HepG2 (cell line): ENCODE results near the gene ANKRD53. TPM values are rescaled to one million over a fixed set of nuclear protein-coding genes. Genes with fewer than 3 reads are reported as not detected.

Experiments used
- CERS6 ChIP-seq: sonication (generic); formaldehyde crosslinking; IDR thresholded peaks from 2 replicates; pipeline ENCODE4 v1.5.0; 2020; ENCODE audit warnings: missing genetic modification reagents
- EHMT2 ChIP-seq: fragments of 200-600 bp; sonication (generic); IDR thresholded peaks from 2 replicates; pipeline ENCODE4 v1.7.0; 2017; ENCODE audit warnings: antibody characterized with exemption, low read depth, low read length, borderline replicate concordance
- HMG20A ChIP-seq: IDR thresholded peaks from 2 replicates; pipeline ENCODE4 v1.6.1; 2016; ENCODE audit warnings: borderline replicate concordance
- HMGXB3 ChIP-seq: sonication (generic); formaldehyde crosslinking; IDR thresholded peaks from 2 replicates; pipeline ENCODE4 v1.4.0; 2020; ENCODE audit warnings: missing genetic modification reagents, borderline replicate concordance
- MTA1 ChIP-seq: sonication (generic); formaldehyde crosslinking; IDR thresholded peaks from 2 replicates; pipeline ENCODE4 v1.4.0; 2020; ENCODE audit warnings: missing genetic modification reagents, mild to moderate bottlenecking, borderline replicate concordance
- ZNF292 ChIP-seq: sonication (generic); formaldehyde crosslinking; IDR thresholded peaks from 2 replicates; pipeline ENCODE4 v1.8.1; 2022; ENCODE audit warnings: mild to moderate bottlenecking, low read depth, missing genetic modification reagents, borderline replicate concordance
- ZNF333 ChIP-seq: sonication (generic); formaldehyde crosslinking; IDR thresholded peaks from 2 replicates; pipeline ENCODE4 v1.4.0; 2020; ENCODE audit warnings: mild to moderate bottlenecking, missing genetic modification reagents, borderline replicate concordance
- ZNF407 ChIP-seq: sonication (generic); formaldehyde crosslinking; IDR thresholded peaks from one replicate; pipeline ENCODE4 v1.5.1; 2020; ENCODE audit warnings: mild to moderate bottlenecking, missing genetic modification reagents; ENCODE audit errors: not compliant biosample characterization
- ZNF574 ChIP-seq: sonication (generic); formaldehyde crosslinking; IDR thresholded peaks from 2 replicates; pipeline ENCODE4 v1.4.0; 2020; ENCODE audit warnings: missing genetic modification reagents
- polyA plus RNA-seq, 8 experiments: library from polyadenylated mRNA; depleted of rRNA in 3 of 8; stranded (reverse) in 7 of 8; unstranded in 1 of 8; fragments of >200 nt; fragmentation: Illumina TruSeq in 4 of 8; extraction: Trizol in 4 of 8; gene quantifications; 2 replicates each; pipeline versions ENCODE4 v1.2.1 to v1.2.3, GENCODE V29; 2011 to 2016; ENCODE audit warnings: low read depth in 4 of 8, missing spikeins in 1 of 8, mixed read lengths in 1 of 8; ENCODE audit not compliant: insufficient read depth in 1 of 8
- total RNA-seq, 5 experiments: library from RNA; depleted of rRNA; stranded (reverse); fragments of >200 nt; fragmentation: Illumina TruSeq; extraction: Trizol; gene quantifications; 2 replicates each; pipeline ENCODE4 v1.2.3, GENCODE V29; 2016; ENCODE audit warnings: low read depth in 1 of 5

ANKRD53 gene
- total and polyA plus RNA-seq, 2 of the 13 experiments (the other 11 are each of a cell fraction or from before 2014, with no cell fraction given), result 0.15 TPM; not detected in 1

- TF ChIP-seq HMGXB3, result no peak
- no peak for TF ChIP-seq HMG20A
- peak; percentile 27 for TF ChIP-seq ZNF407
- 0 out of 2 replicates have a peak, but pooled peaks have one; percentile 31 for TF ChIP-seq ZNF292 (CRISPR knock-in tag)
- TF ChIP-seq ZNF333 (CRISPR knock-in tag), result no peak
- peak; percentile 53 for TF ChIP-seq ZNF574
- no peak for TF ChIP-seq CERS6 (CRISPR knock-in tag)
- no peak for TF ChIP-seq MTA1 (CRISPR knock-in tag)
- TF ChIP-seq EHMT2, result no peak
Observed at GRCh38 chr2:71006955-71007799, 28.7 kb downstream of the ANKRD53 start (continued).
